Vagina (tissue), 2 donors: ENCODE measurements around the gene GALNT9. TPM values are rescaled to one million over a fixed set of nuclear protein-coding genes. Genes with fewer than 3 reads are reported as not detected.

Source experiments
- DNase-seq, 2 donors: peaks; one replicate each; pipeline ENCODE4 v3.0.0-alpha.2; 2017; ENCODE audit errors: extremely low spot score in 2 of 2
- H3K27ac ChIP-seq: fragments of 200-600 bp; sonication (generic); one replicate; pipeline ENCODE4 v1.5.1; 2019
- H3K27me3 ChIP-seq: fragments of 200-600 bp; sonication (generic); one replicate; pipeline ENCODE4 v1.5.1; 2019
- H3K36me3 ChIP-seq, 2 donors: fragments of 200-600 bp; sonication (generic); one replicate each; pipeline ENCODE4 v1.5.1; 2017 to 2019
- H3K4me1 ChIP-seq: fragments of 200-600 bp; sonication (generic); one replicate; pipeline ENCODE4 v1.5.1; 2019
- H3K4me3 ChIP-seq, 2 donors: fragments of 200-600 bp; sonication (generic); 1 replicate in 1 of 2; 2 replicates in 1 of 2; pipeline ENCODE4 v1.5.1; 2016 to 2019
- H3K9me3 ChIP-seq: fragments of 200-600 bp; sonication (generic); one replicate; pipeline ENCODE4 v1.5.1; 2019
- POLR2A ChIP-seq, 2 donors: fragments of 450-650 bp; IDR thresholded peaks; one replicate each; pipeline ENCODE4 v1.6.1; 2017; ENCODE audit warnings: antibody characterized with exemption in 2 of 2, mild to moderate bottlenecking in 2 of 2, moderate library complexity in 2 of 2
- POLR2AphosphoS5 ChIP-seq, 2 donors: sonication (generic); formaldehyde crosslinking; IDR thresholded peaks; one replicate each; pipeline ENCODE4 v1.9.0; 2017; ENCODE audit warnings: antibody characterized with exemption in 2 of 2, mild to moderate bottlenecking in 2 of 2, low read depth in 1 of 2; ENCODE audit not compliant: insufficient read depth in 1 of 2
- intact Hi-C: fragments of 100-400 bp; cut with DNase I; formaldehyde crosslinking; loops from one replicate; pipeline ENCODE4 v1.15.1; 2023
- total RNA-seq: library from RNA; depleted of rRNA; stranded (reverse); fragments of >200 nt; gene quantifications from one replicate; pipeline ENCODE4 v1.2.3, GENCODE V29; 2016
- TF ChIP-seq, protein P1 (sequence below), 3 experiments: fragments of 450-650 bp in 2 of 3; fragments of 200-600 bp in 1 of 3; sonication (generic) in 1 of 3; IDR thresholded peaks; one replicate each; pipeline ENCODE4 v1.5.1; 2017 to 2019; ENCODE audit warnings: antibody characterized with exemption in 3 of 3, mild to moderate bottlenecking in 2 of 3, moderate library complexity in 2 of 3

The GALNT9 gene
- total RNA-seq, 1 donor from 2014 or later, result 1.5 TPM

- no peak for TF ChIP-seq POLR2A (IDR thresholded peaks at IDR 0.05)
- TF ChIP-seq POLR2AphosphoS5 (IDR thresholded peaks at IDR 0.05; ENCODE audit: insufficient read depth in 1 of 2, low read depth in 1 of 2), result no peak
- TF ChIP-seq, protein P1, sequence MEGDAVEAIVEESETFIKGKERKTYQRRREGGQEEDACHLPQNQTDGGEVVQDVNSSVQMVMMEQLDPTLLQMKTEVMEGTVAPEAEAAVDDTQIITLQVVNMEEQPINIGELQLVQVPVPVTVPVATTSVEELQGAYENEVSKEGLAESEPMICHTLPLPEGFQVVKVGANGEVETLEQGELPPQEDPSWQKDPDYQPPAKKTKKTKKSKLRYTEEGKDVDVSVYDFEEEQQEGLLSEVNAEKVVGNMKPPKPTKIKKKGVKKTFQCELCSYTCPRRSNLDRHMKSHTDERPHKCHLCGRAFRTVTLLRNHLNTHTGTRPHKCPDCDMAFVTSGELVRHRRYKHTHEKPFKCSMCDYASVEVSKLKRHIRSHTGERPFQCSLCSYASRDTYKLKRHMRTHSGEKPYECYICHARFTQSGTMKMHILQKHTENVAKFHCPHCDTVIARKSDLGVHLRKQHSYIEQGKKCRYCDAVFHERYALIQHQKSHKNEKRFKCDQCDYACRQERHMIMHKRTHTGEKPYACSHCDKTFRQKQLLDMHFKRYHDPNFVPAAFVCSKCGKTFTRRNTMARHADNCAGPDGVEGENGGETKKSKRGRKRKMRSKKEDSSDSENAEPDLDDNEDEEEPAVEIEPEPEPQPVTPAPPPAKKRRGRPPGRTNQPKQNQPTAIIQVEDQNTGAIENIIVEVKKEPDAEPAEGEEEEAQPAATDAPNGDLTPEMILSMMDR (IDR thresholded peaks at IDR 0.05), result no peak
- intact Hi-C loops, result no loop called here
- Histone ChIP-seq H3K4me1 (no peaks in the 10 kb centered on the region), H3K9me3 (peaks cover 9% of the 10 kb centered on the region), H3K4me3 (no peak overlapping the region), H3K27ac (no peak overlapping the region), H3K36me3 (no peaks in the 10 kb centered on the region), H3K27me3 (no peaks in the 10 kb centered on the region)
- DNase-seq, result no peak
Measured at GRCh38 chr12:132181570-132182200, 147.7 kb downstream of the GALNT9 start.

GRCh38 chr12:132180648-132181546 lies 148.5 kb downstream of the GALNT9 start:
- Histone ChIP-seq H3K9me3 (peaks cover 8% of the 10 kb centered on the region), H3K4me3 (no peak overlapping the region), H3K36me3 (no peaks in the 10 kb centered on the region), H3K27ac (no peak overlapping the region), H3K4me1 (no peaks in the 10 kb centered on the region), H3K27me3 (no peaks in the 10 kb centered on the region)
- DNase-seq, result no peak
- intact Hi-C loops, result no loop called here
- TF ChIP-seq POLR2A (IDR thresholded peaks at IDR 0.05), result no peak
- no peak for TF ChIP-seq POLR2AphosphoS5 (IDR thresholded peaks at IDR 0.05; ENCODE audit: insufficient read depth in 1 of 2, low read depth in 1 of 2)
- TF ChIP-seq, protein P1 (IDR thresholded peaks at IDR 0.05), result no peak

DNA sequence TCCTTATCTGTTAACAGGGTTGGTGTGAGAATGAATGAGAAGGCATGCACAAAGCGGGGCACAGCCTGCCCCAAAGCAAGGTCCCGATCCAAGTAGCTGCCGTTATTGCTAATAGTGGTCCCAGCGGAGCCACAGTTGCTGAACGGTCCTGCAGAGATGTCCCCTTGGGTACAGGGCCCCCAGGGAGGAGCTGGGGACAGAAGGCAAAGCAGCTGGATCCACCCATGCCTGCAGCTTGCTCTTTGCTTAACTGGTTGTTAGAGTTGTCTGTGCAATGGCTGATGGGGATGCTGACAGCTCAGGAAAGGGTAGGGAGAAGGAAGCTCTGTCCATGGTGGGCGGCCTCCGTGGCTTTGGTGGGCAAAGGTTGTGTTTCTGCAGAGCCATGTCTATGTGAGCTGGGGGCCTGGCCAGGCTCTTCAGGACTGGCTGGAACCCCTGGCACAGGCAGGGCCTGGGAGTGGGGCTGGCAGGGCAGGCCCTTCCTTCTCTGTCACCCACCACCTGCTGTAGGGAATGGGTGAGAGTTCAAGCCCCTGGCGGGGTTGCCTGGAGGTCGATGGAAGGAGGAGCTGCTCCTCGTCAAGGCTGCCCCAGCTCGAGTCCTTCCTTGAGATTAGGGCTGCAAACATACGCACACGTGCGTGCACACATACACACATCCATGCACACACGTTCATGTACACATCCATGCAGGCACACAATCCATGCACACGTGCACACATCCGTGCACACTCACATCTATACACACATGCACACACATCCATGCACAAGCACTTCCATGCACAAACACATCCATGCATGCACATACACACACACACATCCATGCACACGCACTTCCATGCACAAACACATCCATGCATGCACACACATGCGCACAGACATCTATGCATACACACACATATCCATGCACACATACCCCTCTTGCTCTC lies 149.7 kb downstream of the GALNT9 start:
- Histone ChIP-seq H3K9me3 (no peaks in the 10 kb centered on the region), H3K4me1 (no peaks in the 10 kb centered on the region), H3K27ac (no peak overlapping the region), H3K27me3 (no peaks in the 10 kb centered on the region), H3K36me3 (no peaks in the 10 kb centered on the region), H3K4me3 (no peak overlapping the region)
- DNase-seq, result no peak
- TF ChIP-seq POLR2AphosphoS5 (IDR thresholded peaks at IDR 0.05; ENCODE audit: insufficient read depth in 1 of 2, low read depth in 1 of 2) (no peak), POLR2A (IDR thresholded peaks at IDR 0.05) (no peak)
- TF ChIP-seq, protein P1 (IDR thresholded peaks at IDR 0.05), result no peak
- intact Hi-C loops, result no loop called here

DNA sequence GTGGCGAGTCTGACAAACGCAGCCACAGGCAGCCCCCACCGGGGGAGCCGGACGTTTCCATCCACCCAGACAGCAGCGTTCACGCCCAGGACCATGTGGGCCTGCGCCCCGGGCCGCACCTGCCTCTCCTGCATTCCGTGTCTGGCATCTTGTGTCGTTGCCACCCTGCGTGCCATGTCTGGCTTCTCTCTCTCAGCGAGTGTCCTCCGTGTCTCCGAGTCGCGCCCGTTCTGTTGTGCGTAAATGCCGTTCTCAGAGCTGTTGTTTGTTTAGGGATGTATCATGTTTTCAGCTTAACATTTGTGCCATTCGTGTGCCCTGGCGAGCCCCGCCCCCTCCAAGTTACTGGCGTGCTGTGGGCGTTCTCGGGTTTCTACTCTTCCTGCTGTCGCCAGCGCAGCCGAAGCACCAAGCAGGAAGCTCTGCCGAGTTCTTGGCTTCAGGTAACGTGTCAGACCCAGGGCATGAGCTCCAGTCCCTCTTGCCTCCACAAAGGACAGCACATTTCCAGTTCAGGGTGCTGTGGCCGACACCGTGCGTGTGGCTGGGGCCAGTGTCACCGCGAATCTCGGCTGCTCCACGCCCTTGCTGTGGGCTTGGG lies 150.5 kb downstream of the GALNT9 start:
- no peak for DNase-seq
- TF ChIP-seq POLR2AphosphoS5 (IDR thresholded peaks at IDR 0.05; ENCODE audit: insufficient read depth in 1 of 2, low read depth in 1 of 2), result no peak
- no peak for TF ChIP-seq POLR2A (IDR thresholded peaks at IDR 0.05)
- TF ChIP-seq, protein P1 (IDR thresholded peaks at IDR 0.05), result no peak
- Histone ChIP-seq H3K4me3 (no peak overlapping the region), H3K36me3 (no peaks in the 10 kb centered on the region), H3K4me1 (no peaks in the 10 kb centered on the region), H3K9me3 (no peaks in the 10 kb centered on the region), H3K27ac (no peak overlapping the region), H3K27me3 (no peaks in the 10 kb centered on the region)
- intact Hi-C loops, result no loop called here
